HG02642 (cell line): Measurements from ENCODE around the gene MAG.
A peak's percentile ranks its signal among the peaks of the same experiment; 100 is the strongest.

Source experiments
- ATAC-seq: cut with Tn5 transposase; IDR thresholded peaks from one replicate; pipeline ENCODE4 v1.9.1; 2021; ENCODE audit warnings: mild to moderate bottlenecking; ENCODE audit not compliant: unreplicated experiment, poor library complexity

MAG gene

DNA sequence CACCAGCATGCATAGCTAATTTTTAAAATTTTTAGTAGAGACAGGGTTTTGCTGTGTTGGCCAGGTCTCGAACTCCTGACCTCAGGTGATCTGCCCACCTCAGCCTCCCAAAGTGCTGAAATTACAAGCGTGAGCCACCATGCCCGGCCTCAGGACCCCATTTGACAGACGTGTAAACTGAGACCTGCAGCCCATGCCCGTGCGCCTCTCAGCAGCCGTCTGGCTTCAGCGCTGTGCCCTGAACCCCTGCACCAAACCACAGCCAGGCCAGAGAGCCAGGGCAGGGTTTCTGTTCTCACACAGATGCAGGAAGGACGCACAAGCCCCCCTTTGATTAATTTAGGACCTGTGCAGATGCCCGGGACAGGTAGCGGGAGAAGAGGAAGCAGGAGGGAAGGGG is 48.5 kb downstream of the MAG start:
- no peak for ATAC-seq

- no peak for ATAC-seq
These were observed 49.0 kb downstream of the MAG start for GRCh38 chr19:35341006-35341405.

DNA sequence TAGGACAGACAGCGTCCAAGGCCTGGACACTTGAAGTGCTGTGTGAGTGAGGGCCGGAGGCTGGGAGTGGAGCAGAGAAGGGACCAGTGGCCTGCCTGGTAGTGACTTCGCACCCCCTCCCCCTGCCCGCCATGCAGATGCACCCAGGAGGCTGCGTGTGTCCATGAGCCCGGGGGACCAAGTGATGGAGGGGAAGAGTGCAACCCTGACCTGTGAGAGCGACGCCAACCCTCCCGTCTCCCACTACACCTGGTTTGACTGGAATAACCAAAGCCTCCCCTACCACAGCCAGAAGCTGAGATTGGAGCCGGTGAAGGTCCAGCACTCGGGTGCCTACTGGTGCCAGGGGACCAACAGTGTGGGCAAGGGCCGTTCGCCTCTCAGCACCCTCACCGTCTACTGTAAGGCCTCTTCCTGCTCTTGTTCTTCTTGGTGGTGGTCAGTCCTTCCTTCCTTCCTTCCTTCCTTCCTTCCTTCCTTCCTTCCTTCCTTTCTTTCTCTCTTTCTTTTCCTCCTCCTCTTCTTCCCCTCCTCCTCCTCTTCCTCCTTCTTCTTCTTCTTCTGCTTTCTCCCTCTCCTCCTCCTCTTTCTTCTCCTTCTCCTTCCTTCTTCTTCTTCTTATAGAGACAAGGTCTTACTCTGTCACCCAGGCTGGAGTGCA is 49.7 kb downstream of the MAG start:
- ATAC-seq, result no peak

DNA sequence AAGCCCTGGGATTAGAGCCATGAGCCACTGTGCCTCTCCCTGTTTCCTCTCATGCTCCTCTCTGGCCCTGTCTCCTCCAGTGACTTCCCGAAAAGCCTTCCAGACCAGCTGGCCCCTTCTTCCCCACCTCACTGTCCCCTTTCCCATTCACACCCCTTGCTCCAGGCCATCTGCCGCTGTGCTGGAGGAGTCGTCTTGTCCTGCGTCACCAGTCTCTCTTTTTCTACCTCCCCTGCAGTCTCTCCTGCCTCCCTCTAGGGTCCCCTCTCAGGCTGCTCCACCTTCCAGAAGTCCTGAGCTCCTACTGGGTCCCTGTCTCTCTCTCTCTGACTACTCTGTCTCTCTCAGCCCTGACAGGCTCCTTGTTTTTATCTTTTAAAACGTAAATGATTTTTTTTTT is 50.5 kb downstream of the MAG start:
- ATAC-seq, result no peak

DNA sequence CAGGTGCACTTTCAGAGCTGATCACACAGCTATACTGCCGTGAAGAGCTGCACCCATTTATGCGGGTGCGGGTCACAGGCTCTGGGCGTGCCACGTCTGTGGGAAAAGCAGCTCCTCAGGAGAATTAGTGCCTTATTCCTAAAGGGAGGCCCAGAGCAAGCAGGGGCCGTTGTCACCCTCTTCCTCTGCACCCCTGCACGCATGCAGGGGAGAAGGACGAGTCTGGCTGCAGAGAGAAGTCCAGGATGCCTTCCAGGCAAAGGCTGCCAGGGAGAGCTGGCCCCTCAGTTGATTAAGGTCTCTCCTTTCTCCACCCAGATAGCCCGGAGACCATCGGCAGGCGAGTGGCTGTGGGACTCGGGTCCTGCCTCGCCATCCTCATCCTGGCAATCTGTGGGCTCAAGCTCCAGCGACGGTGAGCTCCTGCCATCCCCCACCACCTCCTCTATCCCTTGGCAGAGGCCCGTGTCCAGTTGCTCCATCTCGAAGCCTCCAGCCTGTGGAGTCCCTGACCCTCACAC is 52.6 kb downstream of the MAG start:
- ATAC-seq, result no peak

DNA sequence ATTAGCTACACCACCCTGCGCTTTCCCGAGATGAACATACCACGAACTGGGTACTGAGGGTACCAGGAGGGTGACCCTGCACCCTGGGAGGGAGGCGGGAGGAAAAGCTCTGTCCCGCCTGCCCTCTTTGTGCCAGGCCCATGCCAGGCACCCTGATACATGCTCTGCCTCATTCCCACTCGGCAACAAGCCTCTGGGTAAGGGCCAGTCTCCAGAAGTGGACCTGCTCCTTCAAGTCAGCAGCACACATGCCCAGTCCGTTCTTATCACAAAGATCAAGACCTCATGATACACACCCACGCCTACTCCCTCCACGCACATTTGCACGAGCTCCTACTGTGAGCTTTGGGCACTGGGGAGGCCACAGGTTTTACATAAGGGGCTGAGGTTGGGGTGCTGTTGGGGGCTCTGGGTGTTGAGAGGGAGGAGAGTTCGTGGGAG is 53.7 kb downstream of the MAG start:
- no peak for ATAC-seq

DNA sequence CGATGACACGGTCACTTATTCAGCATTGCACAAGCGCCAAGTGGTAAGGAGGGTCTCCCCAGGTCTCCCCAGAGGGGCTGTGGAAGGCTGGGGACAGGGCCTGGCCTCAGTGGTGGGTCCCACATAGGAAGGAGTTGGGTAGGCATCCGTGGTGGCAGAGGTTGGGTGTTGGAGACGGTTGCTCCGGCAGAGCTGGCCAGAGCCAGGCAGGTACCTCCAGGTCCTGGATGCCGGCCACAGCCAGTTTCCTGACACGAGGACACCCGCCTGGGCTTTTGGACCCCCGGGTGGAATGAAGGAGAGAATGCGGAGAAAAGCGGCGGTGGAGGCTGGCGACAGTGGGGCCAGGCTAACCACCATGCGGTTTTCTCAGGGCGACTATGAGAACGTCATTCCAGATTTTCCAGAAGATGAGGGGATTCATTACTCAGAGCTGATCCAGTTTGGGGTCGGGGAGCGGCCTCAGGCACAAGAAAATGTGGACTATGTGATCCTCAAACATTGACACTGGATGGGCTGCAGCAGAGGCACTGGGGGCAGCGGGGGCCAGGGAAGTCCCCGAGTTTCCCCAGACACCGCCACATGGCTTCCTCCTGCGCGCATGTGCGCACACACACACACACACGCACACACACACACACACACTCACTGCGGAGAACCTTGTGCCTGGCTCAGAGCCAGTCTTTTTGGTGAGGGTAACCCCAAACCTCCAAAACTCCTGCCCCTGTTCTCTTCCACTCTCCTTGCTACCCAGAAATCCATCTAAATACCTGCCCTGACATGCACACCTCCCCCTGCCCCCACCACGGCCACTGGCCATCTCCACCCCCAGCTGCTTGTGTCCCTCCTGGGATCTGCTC is 54.5 kb downstream of the MAG start:
- peak; percentile 32 for ATAC-seq

DNA sequence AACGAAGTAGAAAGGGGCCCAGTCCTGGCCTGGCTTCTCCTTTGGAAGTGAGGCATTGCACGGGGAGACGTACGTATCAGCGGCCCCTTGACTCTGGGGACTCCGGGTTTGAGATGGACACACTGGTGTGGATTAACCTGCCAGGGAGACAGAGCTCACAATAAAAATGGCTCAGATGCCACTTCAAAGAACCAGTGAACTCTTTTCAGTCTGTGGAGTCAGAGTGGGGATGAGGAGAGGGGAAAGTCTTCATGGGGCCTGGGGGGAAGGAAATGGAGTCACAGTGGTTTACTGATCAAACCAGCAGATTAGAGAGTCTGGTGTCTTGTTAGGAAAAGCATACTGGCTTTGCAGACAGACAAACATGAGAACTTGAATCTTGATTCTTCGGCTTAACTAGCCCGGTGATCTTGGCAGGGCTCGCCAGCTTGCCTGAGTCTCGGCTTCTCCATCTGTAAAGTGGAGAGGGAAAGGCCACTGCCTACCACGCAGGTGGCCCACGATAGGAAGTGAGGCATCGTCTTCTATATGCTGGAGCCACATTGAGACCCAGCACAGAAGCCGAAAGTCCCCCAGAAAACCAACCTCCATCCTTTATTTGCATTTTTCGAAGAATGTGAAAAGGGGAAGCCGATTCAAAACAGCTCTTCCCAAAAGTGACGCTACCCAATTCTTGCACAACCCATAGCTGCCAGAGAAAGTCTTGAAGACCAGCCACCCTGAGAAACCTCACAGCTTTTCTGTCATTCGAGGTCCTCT is 55.4 kb downstream of the MAG start, which contains the start of gene FFAR1:
Gene FFAR1 (plus strand): TSS at position 732 of the 759 bp plus-strand sequence. CDS start 3,650 bp downstream, outside the sequence.
- peak; percentile 62 for ATAC-seq

- ATAC-seq, result no peak
These were observed 56.0 kb downstream of the MAG start for GRCh38 chr19:35347930-35348298.

DNA sequence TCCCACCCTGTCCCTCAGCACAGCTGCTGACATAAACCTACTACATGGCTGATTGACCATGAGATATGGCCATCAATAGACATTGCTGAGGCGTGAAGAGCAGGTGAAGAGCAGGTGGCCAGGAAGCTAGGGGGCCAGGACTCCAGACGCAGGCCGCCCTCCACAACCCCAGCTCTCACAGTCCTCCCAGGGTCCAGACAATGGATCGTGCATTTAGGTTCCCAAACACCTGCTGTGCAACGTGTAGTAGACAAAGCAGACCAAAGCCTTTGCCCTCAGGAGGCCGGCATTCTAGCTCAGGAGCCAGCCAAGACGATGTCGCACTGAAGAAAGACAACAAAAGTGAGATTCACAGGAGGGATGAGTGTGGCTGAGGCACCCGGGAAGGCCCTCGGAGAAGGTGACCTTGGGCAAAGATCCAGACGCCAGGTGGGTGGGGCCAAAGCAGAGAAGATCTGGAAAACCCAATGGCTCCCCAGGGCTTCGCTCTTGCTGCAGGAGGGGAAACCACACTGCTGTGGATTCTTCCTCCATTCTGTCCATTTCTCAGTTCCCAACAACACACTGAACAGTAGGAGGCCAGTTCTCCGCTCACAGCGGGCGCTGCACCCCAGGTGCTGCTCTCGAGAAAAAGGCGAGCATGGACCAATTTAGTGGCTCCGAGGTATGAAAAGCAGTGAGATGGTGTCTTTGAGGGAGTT is 57.1 kb downstream of the MAG start:
- ATAC-seq, result no peak

DNA sequence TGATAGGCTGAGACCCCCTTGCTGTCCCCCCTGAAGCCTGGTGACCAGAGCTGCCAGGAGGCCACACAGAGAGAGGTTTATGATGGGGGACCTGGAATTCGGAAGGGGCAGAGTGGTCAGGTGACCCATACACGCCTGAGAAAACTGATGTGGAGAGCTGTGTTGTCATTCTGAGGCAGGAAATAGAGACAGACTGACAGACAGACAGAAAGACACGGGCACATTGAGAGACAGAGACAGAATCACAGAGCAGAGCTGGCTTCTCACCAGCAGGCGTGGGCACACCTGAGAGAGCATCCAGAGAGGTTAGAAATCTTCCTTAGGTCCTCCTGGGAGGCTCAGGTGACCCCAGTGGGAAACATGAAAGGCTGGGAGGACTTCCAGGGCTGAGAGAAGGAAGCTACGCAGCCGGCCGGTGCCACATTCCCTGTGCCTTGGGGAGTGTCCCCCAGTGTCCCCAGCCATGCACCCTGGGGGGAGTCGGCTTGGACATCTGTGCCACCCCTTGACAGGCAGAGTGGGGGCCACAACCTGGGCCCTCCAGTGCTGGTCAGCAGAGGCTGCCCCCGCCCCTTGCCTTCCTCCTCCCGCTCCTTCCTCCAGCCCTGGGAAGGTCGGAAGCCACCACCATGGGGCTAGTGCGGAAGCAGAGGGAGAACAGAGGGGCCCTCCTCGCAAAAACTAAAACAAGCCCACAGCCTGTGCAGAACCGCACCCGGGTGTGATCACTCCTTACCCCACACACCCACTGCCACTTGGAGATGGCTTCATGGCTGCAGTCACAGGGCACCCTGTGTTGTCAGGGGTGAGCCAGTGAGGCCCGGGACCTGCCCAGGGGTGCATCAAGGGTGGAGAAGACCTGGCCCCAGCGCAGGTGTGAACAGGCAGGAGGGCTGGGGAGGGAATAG is 57.9 kb downstream of the MAG start:
- ATAC-seq, result no peak

DNA sequence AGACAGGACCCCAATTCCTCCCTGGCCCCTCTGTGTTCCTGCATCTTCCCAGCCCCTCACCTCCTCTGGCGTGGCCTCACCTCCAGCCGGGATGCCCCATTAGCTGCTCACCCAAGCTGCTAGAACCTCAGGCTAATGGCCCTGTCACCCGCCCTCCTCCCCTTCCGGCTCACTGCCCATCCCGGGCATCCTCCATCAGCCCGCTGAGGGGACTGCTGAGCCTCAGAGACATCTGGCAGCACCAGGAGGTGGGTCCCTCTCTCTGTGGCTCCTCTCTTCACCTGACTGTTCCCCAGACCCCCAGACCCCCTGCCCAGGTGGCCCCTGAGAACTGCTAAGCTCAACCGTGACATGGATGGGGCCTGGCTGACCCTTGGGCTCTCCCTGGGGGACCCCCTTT is 58.6 kb downstream of the MAG start:
- no peak for ATAC-seq

GRCh38 chr19:35351411-35352176 is 59.6 kb downstream of the MAG start:
- no peak for ATAC-seq

DNA sequence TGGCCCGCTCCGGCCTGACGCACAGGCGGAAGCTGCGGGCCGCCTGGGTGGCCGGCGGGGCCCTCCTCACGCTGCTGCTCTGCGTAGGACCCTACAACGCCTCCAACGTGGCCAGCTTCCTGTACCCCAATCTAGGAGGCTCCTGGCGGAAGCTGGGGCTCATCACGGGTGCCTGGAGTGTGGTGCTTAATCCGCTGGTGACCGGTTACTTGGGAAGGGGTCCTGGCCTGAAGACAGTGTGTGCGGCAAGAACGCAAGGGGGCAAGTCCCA is 60.2 kb downstream of the MAG start:
- no peak for ATAC-seq

DNA sequence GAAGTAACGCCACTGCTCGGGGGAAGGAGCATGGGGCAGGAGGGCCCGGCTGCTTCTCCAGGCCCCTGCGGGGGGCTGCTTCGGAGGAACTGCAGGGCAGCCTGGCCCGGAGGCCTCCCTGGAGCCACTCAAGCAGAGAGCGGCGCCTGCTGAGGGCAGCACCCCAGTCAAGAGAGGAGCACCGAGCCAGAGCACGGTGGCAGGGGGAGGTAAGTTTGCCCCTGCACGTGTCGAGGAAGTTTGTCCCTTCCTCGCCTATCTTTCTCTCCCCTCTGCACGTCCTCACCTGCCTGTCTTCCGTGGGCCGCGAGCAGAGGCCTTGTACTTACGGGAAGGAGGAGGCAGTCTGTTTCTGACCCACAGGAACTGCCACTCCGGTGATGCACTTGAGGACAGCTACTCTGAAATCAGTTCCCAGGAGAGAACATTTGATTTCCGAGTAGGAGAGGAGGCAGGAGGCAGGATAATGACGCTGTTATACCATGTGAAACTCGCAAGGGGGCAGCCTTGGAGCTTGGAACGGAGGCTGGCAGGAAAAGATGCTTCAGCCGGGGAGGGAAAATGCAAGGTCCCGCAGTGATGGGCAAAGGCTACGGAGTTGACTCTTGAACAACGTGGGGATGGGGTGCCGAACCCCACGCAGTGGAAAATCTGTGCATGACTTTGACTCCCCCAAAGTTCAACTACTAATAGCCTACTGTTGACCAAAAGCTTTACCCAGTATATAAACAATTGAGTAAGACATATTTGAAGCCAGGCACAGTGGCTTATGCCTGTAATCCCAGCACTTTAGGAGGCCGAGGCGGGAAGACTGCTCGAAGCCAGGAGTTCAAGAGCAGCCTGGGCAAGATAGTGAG is 60.7 kb downstream of the MAG start:
- no peak for ATAC-seq

- ATAC-seq, result no peak
These were observed 61.7 kb downstream of the MAG start for GRCh38 chr19:35353635-35354034.

GRCh38 chr19:35354898-35355297 is 62.9 kb downstream of the MAG start:
- no peak for ATAC-seq
